A549 (cell line): ENCODE measurements around the gene SLC35G1. TPM values are rescaled to one million over a fixed set of nuclear protein-coding genes. Genes with fewer than 3 reads are reported as not detected.

Source experiments
- ATAC-seq, 2 experiments: fragments of 200-7000 bp in 1 of 2; fragments of >200 bp in 1 of 2; cut with Nextera tagmentation in 1 of 2; cut with Tn5 transposase in 1 of 2; 3 replicates each; pipeline versions ENCODE4 v1.8.0 to v1.9.1; 2018 to 2020; ENCODE audit warnings: mild to moderate bottlenecking in 1 of 2, moderate library complexity in 1 of 2
- CTCF ChIA-PET: fragments of 300-600 bp; sonication (Branson Sonifier 250); formaldehyde crosslinking; extraction: SDS; loops from one replicate; lab custom pipeline; 2021; ENCODE audit warnings: antibody characterized with exemption, inconsistent platforms; lab: Yijun Ruan, JAX
- POLR2A ChIA-PET: fragments of 350-600 bp; formaldehyde crosslinking; extraction: SDS; loops from one replicate; lab custom pipeline; 2021; ENCODE audit warnings: antibody characterized with exemption, inconsistent platforms; lab: Yijun Ruan, JAX
- DNase-seq, 2 experiments: peaks; one replicate each; pipeline versions ENCODE4 v3.0.0 to v3.0.0-alpha.2; 2011 to 2016; ENCODE audit warnings: low read depth in 1 of 2, low spot score in 1 of 2
- FAIRE-seq: peaks from 2 replicates; lab custom pipeline; 2011; peaks lifted over from hg19 to GRCh38; lab: Jason Lieb, UNC
- H3K27ac ChIP-seq, 2 experiments: fragments of >200 bp; sonication (Bioruptor Twin); formaldehyde crosslinking; 3 replicates each; pipeline ENCODE4 v1.5.1; 2016 to 2017
- H3K4me1 ChIP-seq: fragments of >200 bp; sonication (Bioruptor Twin); formaldehyde crosslinking; 3 replicates; pipeline ENCODE4 v1.6.1; 2016
- H3K4me2 ChIP-seq: fragments of >200 bp; sonication (Bioruptor Twin); formaldehyde crosslinking; 3 replicates; pipeline ENCODE4 v1.6.1; 2016
- H3K4me3 ChIP-seq: fragments of >200 bp; sonication (Bioruptor Twin); formaldehyde crosslinking; 3 replicates; pipeline ENCODE4 v1.5.1; 2016
- H3K9me3 ChIP-seq: fragments of >200 bp; sonication (Bioruptor Twin); formaldehyde crosslinking; 3 replicates; pipeline ENCODE4 v1.6.1; 2016
- CBX2 ChIP-seq: fragments of 200-600 bp; sonication (generic); IDR thresholded peaks from 2 replicates; pipeline ENCODE4 v1.6.1; 2016; ENCODE audit warnings: low read depth, mild to moderate bottlenecking, borderline replicate concordance
- CHD2 ChIP-seq: fragments of 150-350 bp; IDR thresholded peaks from 2 replicates; pipeline ENCODE4 v1.6.1; 2014; ENCODE audit warnings: low read length; ENCODE audit not compliant: partially characterized antibody
- CHD4 ChIP-seq: fragments of 200-600 bp; sonication (generic); IDR thresholded peaks from 2 replicates; pipeline ENCODE4 v1.6.1; 2016; ENCODE audit warnings: antibody characterized with exemption, mild to moderate bottlenecking, borderline replicate concordance
- E2F6 ChIP-seq: IDR thresholded peaks from 2 replicates; pipeline ENCODE4 v1.6.1; 2012; ENCODE audit warnings: low read depth, borderline replicate concordance
- EHF ChIP-seq: fragments of 250-450 bp; sonication (Bioruptor Pico); IDR thresholded peaks from 2 replicates; pipeline ENCODE4 v1.5.0; 2020; ENCODE audit warnings: mild to moderate bottlenecking
- FOSB ChIP-seq: fragments of 250-450 bp; sonication (Bioruptor Pico); IDR thresholded peaks from 2 replicates; pipeline ENCODE4 v1.5.0; 2020; ENCODE audit warnings: mild to moderate bottlenecking, moderate library complexity
- FOSL2 ChIP-seq, 2 experiments: fragments of 450-650 bp in 1 of 2; fragments of >200 bp in 1 of 2; sonication (Bioruptor Twin) in 1 of 2; formaldehyde crosslinking; IDR thresholded peaks; 2 replicates each; pipeline versions ENCODE4 v1.5.0 to v1.6.1; 2016 to 2020; ENCODE audit warnings: mild to moderate bottlenecking in 1 of 2, moderate library complexity in 1 of 2
- FOXS1 ChIP-seq: fragments of 250-450 bp; sonication (Bioruptor Pico); IDR thresholded peaks from 2 replicates; pipeline ENCODE4 v1.5.0; 2020; ENCODE audit warnings: mild to moderate bottlenecking, moderate library complexity
- JUN ChIP-seq, 2 experiments: fragments of >200 bp; sonication (Bioruptor Twin); formaldehyde crosslinking; IDR thresholded peaks; 2 replicates in 1 of 2; 3 replicates in 1 of 2; pipeline ENCODE4 v1.6.1; 2016 to 2017
- KDM5A ChIP-seq: fragments of 200-600 bp; sonication (generic); IDR thresholded peaks from 2 replicates; pipeline ENCODE4 v1.6.1; 2016; ENCODE audit warnings: antibody characterized with exemption, mild to moderate bottlenecking
- MAFK ChIP-seq: fragments of 450-650 bp; IDR thresholded peaks from 2 replicates; pipeline ENCODE4 v1.6.1; 2014; ENCODE audit not compliant: partially characterized antibody
- MAX ChIP-seq: IDR thresholded peaks from 2 replicates; pipeline ENCODE4 v1.6.1; 2012
- MYC ChIP-seq: IDR thresholded peaks from 2 replicates; pipeline ENCODE4 v1.6.1; 2012; ENCODE audit warnings: mild to moderate bottlenecking, inconsistent platforms, low read length, improper control_type of control experiment, borderline replicate concordance
- NFE2L2 ChIP-seq: fragments of 150-350 bp; conservative IDR thresholded peaks from 2 replicates; pipeline ENCODE4 v1.6.1; 2014; ENCODE audit warnings: low read length
- NR3C1 ChIP-seq: fragments of >200 bp; sonication (Bioruptor Twin); formaldehyde crosslinking; IDR thresholded peaks from 3 replicates; pipeline ENCODE4 v1.6.1; 2017
- PBX3 ChIP-seq: IDR thresholded peaks from 2 replicates; pipeline ENCODE4 v1.6.1; 2012
- POLR2A ChIP-seq: IDR thresholded peaks from 2 replicates; pipeline ENCODE4 v1.6.1; 2012; ENCODE audit warnings: mild to moderate bottlenecking, low read length
- RARB ChIP-seq: fragments of 250-450 bp; sonication (Bioruptor Pico); IDR thresholded peaks from 2 replicates; pipeline ENCODE4 v1.8.0; 2021; ENCODE audit warnings: mild to moderate bottlenecking, moderate library complexity
- REST ChIP-seq: fragments of 200-600 bp; sonication (generic); IDR thresholded peaks from 2 replicates; pipeline ENCODE4 v1.6.1; 2016; ENCODE audit warnings: antibody characterized with exemption, mild to moderate bottlenecking, moderate library complexity
- RFX5 ChIP-seq: fragments of 450-650 bp; IDR thresholded peaks from 2 replicates; pipeline ENCODE4 v1.7.1; 2014; ENCODE audit warnings: antibody characterized with exemption, mild to moderate bottlenecking, moderate library complexity
- SMC3 ChIP-seq: fragments of >200 bp; sonication (Bioruptor Twin); formaldehyde crosslinking; IDR thresholded peaks from 3 replicates; pipeline ENCODE4 v1.6.1; 2018; ENCODE audit warnings: inconsistent platforms
- SREBF2 ChIP-seq: fragments of 450-650 bp; IDR thresholded peaks from 2 replicates; pipeline ENCODE4 v1.6.1; 2014; ENCODE audit warnings: mild to moderate bottlenecking, moderate library complexity
- ZFP36 ChIP-seq: fragments of 450-650 bp; IDR thresholded peaks from 2 replicates; pipeline ENCODE4 v1.6.1; 2014; ENCODE audit warnings: borderline replicate concordance; ENCODE audit not compliant: partially characterized antibody
- WGBS: methylation state at CpG from one replicate; pipeline ENCODE4 v1.1.6; 2017; ENCODE audit errors: missing lambda C conversion rate; 5-methylcytosine and 5-hydroxymethylcytosine counted together
- polyA plus RNA-seq, 4 experiments: library from polyadenylated mRNA; depleted of rRNA in 3 of 4; stranded (reverse); fragments of >200 nt; fragmentation: RNase III in 1 of 4; extraction: RNeasy Plus Mini Kit Qiagen cat#74134 plus additional on column Dnase treatment in 1 of 4; gene quantifications; 2 replicates in 3 of 4; 3 replicates in 1 of 4; pipeline ENCODE4 v1.2.3, GENCODE V29; 2011 to 2017
- TF ChIP-seq, protein P1 (sequence below): fragments of 450-650 bp; IDR thresholded peaks from 2 replicates; pipeline ENCODE4 v1.6.1; 2014; ENCODE audit warnings: antibody characterized with exemption
- TF ChIP-seq, protein P2 (sequence below): fragments of >200 bp; sonication (Bioruptor Twin); formaldehyde crosslinking; IDR thresholded peaks from 3 replicates; pipeline ENCODE4 v1.5.1; 2016
- TF ChIP-seq, protein P3 (sequence below): fragments of 150-350 bp; IDR thresholded peaks from 2 replicates; pipeline ENCODE4 v1.6.1; 2014; ENCODE audit warnings: low read depth, mild to moderate bottlenecking, low read length

The SLC35G1 gene
- polyA plus RNA-seq, 2 of the 4 experiments (the other 2 are of a cell fraction): 13.0 to 16.8 TPM

- TF ChIP-seq, protein P1, sequence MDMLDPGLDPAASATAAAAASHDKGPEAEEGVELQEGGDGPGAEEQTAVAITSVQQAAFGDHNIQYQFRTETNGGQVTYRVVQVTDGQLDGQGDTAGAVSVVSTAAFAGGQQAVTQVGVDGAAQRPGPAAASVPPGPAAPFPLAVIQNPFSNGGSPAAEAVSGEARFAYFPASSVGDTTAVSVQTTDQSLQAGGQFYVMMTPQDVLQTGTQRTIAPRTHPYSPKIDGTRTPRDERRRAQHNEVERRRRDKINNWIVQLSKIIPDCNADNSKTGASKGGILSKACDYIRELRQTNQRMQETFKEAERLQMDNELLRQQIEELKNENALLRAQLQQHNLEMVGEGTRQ: no peak
- TF ChIP-seq MAX (no peak), FOSB (CRISPR knock-in tag) (no peak), SREBF2 (no peak), CHD4 (no peak), NR3C1 (no peak), E2F6 (no peak), FOXS1 (no peak), MAFK (no peak), REST (no peak), KDM5A (no peak), MYC (no peak), RARB (CRISPR knock-in tag) (no peak), POLR2A (no peak), CHD2 (no peak), CBX2 (no peak), EHF (CRISPR knock-in tag) (no peak), RFX5 (no peak)
- TF ChIP-seq, protein P2, sequence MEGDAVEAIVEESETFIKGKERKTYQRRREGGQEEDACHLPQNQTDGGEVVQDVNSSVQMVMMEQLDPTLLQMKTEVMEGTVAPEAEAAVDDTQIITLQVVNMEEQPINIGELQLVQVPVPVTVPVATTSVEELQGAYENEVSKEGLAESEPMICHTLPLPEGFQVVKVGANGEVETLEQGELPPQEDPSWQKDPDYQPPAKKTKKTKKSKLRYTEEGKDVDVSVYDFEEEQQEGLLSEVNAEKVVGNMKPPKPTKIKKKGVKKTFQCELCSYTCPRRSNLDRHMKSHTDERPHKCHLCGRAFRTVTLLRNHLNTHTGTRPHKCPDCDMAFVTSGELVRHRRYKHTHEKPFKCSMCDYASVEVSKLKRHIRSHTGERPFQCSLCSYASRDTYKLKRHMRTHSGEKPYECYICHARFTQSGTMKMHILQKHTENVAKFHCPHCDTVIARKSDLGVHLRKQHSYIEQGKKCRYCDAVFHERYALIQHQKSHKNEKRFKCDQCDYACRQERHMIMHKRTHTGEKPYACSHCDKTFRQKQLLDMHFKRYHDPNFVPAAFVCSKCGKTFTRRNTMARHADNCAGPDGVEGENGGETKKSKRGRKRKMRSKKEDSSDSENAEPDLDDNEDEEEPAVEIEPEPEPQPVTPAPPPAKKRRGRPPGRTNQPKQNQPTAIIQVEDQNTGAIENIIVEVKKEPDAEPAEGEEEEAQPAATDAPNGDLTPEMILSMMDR: no peak
- TF ChIP-seq, all 56 proteins: peak for 0
- Histone ChIP-seq H3K9me3 (no peaks in the 10 kb centered on the region), H3K4me3 (no peak overlapping the region), H3K4me1 (no peaks in the 10 kb centered on the region), H3K27ac (no peak overlapping the region), H3K4me2 (no peak overlapping the region)
- ATAC-seq (no peak), DNase-seq (no peak), FAIRE-seq (no peak)
- ChIA-PET CTCF (interaction anchor here (1.0 kb wide), 1 partner anchor 379 kb away, joined by 3 read pairs; no protein-coding TSS in a partner anchor), POLR2A (no interaction called here)
- WGBS: 79% methylated on average over 6 of the region's 6 CpGs
Observed at GRCh38 chr10:93940881-93941280, 47.1 kb downstream of the SLC35G1 start.

GRCh38 chr10:93941606-93942005 lies 47.8 kb downstream of the SLC35G1 start:
- no peak for DNase-seq
- Histone ChIP-seq H3K27ac (no peak overlapping the region), H3K4me1 (no peaks in the 10 kb centered on the region), H3K9me3 (no peaks in the 10 kb centered on the region), H3K4me2 (no peak overlapping the region), H3K4me3 (no peak overlapping the region)
- no peak for ATAC-seq
- CTCF ChIA-PET: interaction anchor here (0.7 kb wide), 1 partner anchor 38 kb away, joined by 4 read pairs; no protein-coding TSS in a partner anchor
- POLR2A ChIA-PET: no interaction called here
- WGBS: 79% methylated on average over 7 of the region's 7 CpGs
- FAIRE-seq: no peak
- TF ChIP-seq CHD4: no peak
- TF ChIP-seq MYC: no peak
- TF ChIP-seq JUN (IDR thresholded peaks at IDR 0.05): no peak
- no peak for TF ChIP-seq KDM5A
- TF ChIP-seq SMC3: no peak
- TF ChIP-seq, protein P3, sequence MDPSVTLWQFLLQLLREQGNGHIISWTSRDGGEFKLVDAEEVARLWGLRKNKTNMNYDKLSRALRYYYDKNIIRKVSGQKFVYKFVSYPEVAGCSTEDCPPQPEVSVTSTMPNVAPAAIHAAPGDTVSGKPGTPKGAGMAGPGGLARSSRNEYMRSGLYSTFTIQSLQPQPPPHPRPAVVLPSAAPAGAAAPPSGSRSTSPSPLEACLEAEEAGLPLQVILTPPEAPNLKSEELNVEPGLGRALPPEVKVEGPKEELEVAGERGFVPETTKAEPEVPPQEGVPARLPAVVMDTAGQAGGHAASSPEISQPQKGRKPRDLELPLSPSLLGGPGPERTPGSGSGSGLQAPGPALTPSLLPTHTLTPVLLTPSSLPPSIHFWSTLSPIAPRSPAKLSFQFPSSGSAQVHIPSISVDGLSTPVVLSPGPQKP: no peak
- TF ChIP-seq FOSL2 (IDR thresholded peaks at IDR 0.05): no peak
- no peak for TF ChIP-seq FOSL2 (CRISPR knock-in tag; IDR thresholded peaks at IDR 0.05)
- TF ChIP-seq NFE2L2: no peak
- TF ChIP-seq MAFK: no peak
- TF ChIP-seq PBX3: no peak
- no peak for TF ChIP-seq E2F6
- TF ChIP-seq, protein P1: no peak
- no peak for TF ChIP-seq ZFP36
